Neural cell (in vitro differentiated cells): ENCODE data around the gene NCAM1. TPM values are rescaled to one million over a fixed set of nuclear protein-coding genes. Genes with fewer than 3 reads are reported as not detected.

Experiments
- H2AFZ ChIP-seq: fragments of 200-600, 300-800 bp; sonication (generic), shearing (Covaris generic); 2 replicates; pipeline ENCODE4 v1.6.0; 2014; ENCODE audit warnings: low read depth, mild to moderate bottlenecking, antibody characterized with exemption, low read length, moderate library complexity
- H3F3A ChIP-seq: fragments of 200-600 bp; shearing (Covaris generic); 2 replicates; pipeline ENCODE4 v1.6.1; 2016; ENCODE audit warnings: mild to moderate bottlenecking, moderate library complexity, mixed read lengths, antibody characterized with exemption, low read length; ENCODE audit not compliant: insufficient read depth, poor library complexity, severe bottlenecking
- H3K27ac ChIP-seq: fragments of 200-600, 300-800 bp; sonication (generic), shearing (Covaris generic); 2 replicates; pipeline ENCODE4 v1.5.1; 2014; ENCODE audit warnings: mild to moderate bottlenecking, low read length, moderate library complexity
- H3K27me3 ChIP-seq: fragments of 300-800, 200-600 bp; sonication (generic), shearing (Covaris generic); 2 replicates; pipeline ENCODE4 v1.6.0; 2014; ENCODE audit warnings: mild to moderate bottlenecking, low read depth, low read length, moderate library complexity; ENCODE audit not compliant: insufficient read depth
- H3K36me3 ChIP-seq: fragments of 300-800, 200-600 bp; sonication (generic), shearing (Covaris generic); 2 replicates; pipeline ENCODE4 v1.5.1; 2014; ENCODE audit warnings: mild to moderate bottlenecking, antibody characterized with exemption, low read length, moderate library complexity; ENCODE audit not compliant: insufficient read depth
- H3K4me2 ChIP-seq: fragments of 300-800, 200-600 bp; sonication (generic), shearing (Covaris generic); 2 replicates; pipeline ENCODE4 v1.6.0; 2014; ENCODE audit warnings: mild to moderate bottlenecking, low read length
- H3K4me3 ChIP-seq: fragments of 300-800, 200-600 bp; sonication (generic), shearing (Covaris generic); 2 replicates; pipeline ENCODE4 v1.5.1; 2014; ENCODE audit warnings: mild to moderate bottlenecking, low read length, moderate library complexity
- H3K79me2 ChIP-seq: fragments of 200-600 bp; shearing (Covaris generic); replicated peaks from 2 replicates; pipeline ENCODE4 v1.6.0; 2014; ENCODE audit warnings: mild to moderate bottlenecking, low read length, moderate library complexity; ENCODE audit not compliant: insufficient read depth
- H3K9ac ChIP-seq: fragments of 300-800, 200-600 bp; sonication (generic), shearing (Covaris generic); 2 replicates; pipeline ENCODE4 v1.6.1; 2016; ENCODE audit warnings: mild to moderate bottlenecking, low read length, mixed read lengths
- H3K9me2 ChIP-seq: fragments of 200-600 bp; shearing (Covaris generic); 2 replicates; pipeline ENCODE4 v1.6.1; 2016; ENCODE audit warnings: mild to moderate bottlenecking, low read length, mixed read lengths; ENCODE audit not compliant: insufficient read depth
- H3K9me3 ChIP-seq: fragments of 200-600, 300-800 bp; sonication (generic), shearing (Covaris generic); 2 replicates; pipeline ENCODE4 v1.6.1; 2016; ENCODE audit warnings: mild to moderate bottlenecking, mixed run types, low read length, moderate library complexity, mixed read lengths
- H4K20me1 ChIP-seq: fragments of 200-600 bp; shearing (Covaris generic); 2 replicates; pipeline ENCODE4 v1.6.1; 2016; ENCODE audit warnings: mild to moderate bottlenecking, mixed run types; ENCODE audit not compliant: insufficient read depth
- EP300 ChIP-seq: fragments of 450-650 bp; conservative IDR thresholded peaks from 2 replicates; pipeline ENCODE4 v1.6.1; 2014; ENCODE audit warnings: antibody characterized with exemption, mild to moderate bottlenecking, moderate library complexity; ENCODE audit not compliant: poor library complexity, severe bottlenecking
- EZH2 ChIP-seq: fragments of 200-600, 300-800 bp; shearing (Covaris generic), sonication (generic); IDR thresholded peaks from 2 replicates; pipeline ENCODE4 v1.6.1; 2014; ENCODE audit warnings: antibody characterized with exemption, low read length, borderline replicate concordance, mild to moderate bottlenecking; ENCODE audit not compliant: insufficient read depth, poor library complexity, severe bottlenecking
- MXI1 ChIP-seq: fragments of 450-650 bp; conservative IDR thresholded peaks from 2 replicates; pipeline ENCODE4 v1.6.1; 2014; ENCODE audit warnings: antibody characterized with exemption, mild to moderate bottlenecking; ENCODE audit not compliant: poor library complexity, severe bottlenecking
- POLR2AphosphoS5 ChIP-seq: IDR thresholded peaks from 2 replicates; pipeline ENCODE4 v1.6.1; 2012
- RAD21 ChIP-seq: fragments of 450-650 bp; conservative IDR thresholded peaks from 2 replicates; pipeline ENCODE4 v1.6.1; 2014; ENCODE audit warnings: antibody characterized with exemption, mild to moderate bottlenecking, moderate library complexity
- SMC3 ChIP-seq: fragments of 450-650 bp; conservative IDR thresholded peaks from 2 replicates; pipeline ENCODE4 v1.6.1; 2014; ENCODE audit warnings: antibody characterized with exemption, mild to moderate bottlenecking, moderate library complexity; ENCODE audit not compliant: poor library complexity
- TAF1 ChIP-seq: IDR thresholded peaks from 2 replicates; pipeline ENCODE4 v1.6.1; 2012; ENCODE audit warnings: low read depth
- polyA plus RNA-seq: library from polyadenylated mRNA; depleted of rRNA; stranded (reverse); fragments of >200 nt; gene quantifications from 2 replicates; pipeline ENCODE4 v1.2.3, GENCODE V29; 2014
- TF ChIP-seq, protein P1 (sequence below): fragments of 450-650 bp; IDR thresholded peaks from 2 replicates; pipeline ENCODE4 v1.5.1; 2014; ENCODE audit warnings: antibody characterized with exemption, mild to moderate bottlenecking, moderate library complexity; ENCODE audit not compliant: poor library complexity, severe bottlenecking
- TF ChIP-seq, protein P2 (sequence below): IDR thresholded peaks from 2 replicates; pipeline ENCODE4 v1.6.1; 2012; ENCODE audit warnings: borderline replicate concordance

Gene NCAM1
- polyA plus RNA-seq, 1 donor from 2014 or later, result 120 TPM

DNA sequence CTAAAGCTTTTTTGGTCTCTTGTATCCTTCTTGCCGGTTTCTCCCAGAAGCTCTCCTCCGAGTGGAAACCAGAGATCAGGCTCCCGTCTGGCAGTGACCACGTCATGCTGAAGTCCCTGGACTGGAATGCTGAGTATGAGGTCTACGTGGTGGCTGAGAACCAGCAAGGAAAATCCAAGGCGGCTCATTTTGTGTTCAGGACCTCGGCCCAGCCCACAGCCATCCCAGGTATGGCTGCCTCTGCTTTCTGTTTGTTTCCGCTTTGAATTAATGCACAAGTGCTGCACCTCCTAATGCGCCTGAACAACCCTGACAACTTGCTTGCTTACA, 298.8 kb downstream of the NCAM1 start:
- TF ChIP-seq EZH2, result no peak
- TF ChIP-seq, protein P1, sequence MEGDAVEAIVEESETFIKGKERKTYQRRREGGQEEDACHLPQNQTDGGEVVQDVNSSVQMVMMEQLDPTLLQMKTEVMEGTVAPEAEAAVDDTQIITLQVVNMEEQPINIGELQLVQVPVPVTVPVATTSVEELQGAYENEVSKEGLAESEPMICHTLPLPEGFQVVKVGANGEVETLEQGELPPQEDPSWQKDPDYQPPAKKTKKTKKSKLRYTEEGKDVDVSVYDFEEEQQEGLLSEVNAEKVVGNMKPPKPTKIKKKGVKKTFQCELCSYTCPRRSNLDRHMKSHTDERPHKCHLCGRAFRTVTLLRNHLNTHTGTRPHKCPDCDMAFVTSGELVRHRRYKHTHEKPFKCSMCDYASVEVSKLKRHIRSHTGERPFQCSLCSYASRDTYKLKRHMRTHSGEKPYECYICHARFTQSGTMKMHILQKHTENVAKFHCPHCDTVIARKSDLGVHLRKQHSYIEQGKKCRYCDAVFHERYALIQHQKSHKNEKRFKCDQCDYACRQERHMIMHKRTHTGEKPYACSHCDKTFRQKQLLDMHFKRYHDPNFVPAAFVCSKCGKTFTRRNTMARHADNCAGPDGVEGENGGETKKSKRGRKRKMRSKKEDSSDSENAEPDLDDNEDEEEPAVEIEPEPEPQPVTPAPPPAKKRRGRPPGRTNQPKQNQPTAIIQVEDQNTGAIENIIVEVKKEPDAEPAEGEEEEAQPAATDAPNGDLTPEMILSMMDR, result no peak
- H3K4me3 ChIP-seq, result no peak overlapping the region
- no peak overlapping the region for H3K27ac ChIP-seq
- no peaks in the 10 kb centered on the region for H3K27me3 ChIP-seq
- H2AFZ ChIP-seq, result no peak overlapping the region
- H3K9ac ChIP-seq, result no peak overlapping the region
- peaks cover 35% of the 10 kb centered on the region for H3K36me3 ChIP-seq
- no peaks in the 10 kb centered on the region for H3F3A ChIP-seq
- H3K4me2 ChIP-seq, result no peak overlapping the region
- H3K79me2 ChIP-seq, result no peaks in the 10 kb centered on the region
- no peaks in the 10 kb centered on the region for H4K20me1 ChIP-seq
- no peaks in the 10 kb centered on the region for H3K9me2 ChIP-seq
- no peaks in the 10 kb centered on the region for H3K9me3 ChIP-seq

DNA sequence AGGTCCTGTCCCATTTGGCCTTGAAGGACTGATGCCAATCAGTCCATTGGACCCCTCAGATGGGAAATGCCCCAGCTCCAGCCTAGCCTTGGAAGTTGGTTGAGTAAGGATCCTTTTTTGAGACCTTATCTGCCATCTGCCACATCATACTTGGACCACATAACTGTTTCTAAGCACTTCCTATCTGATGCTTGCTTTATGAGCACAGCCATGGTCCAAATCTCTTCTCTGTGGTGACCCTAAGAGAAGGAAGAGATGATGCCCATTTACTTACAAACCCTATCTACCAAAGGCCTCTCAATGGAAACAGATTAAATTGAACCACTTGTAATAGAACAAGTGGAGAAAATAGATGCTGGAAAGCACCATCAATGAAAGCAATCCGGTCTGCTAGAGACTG, 299.3 kb downstream of the NCAM1 start:
- Histone ChIP-seq H3K9me3 (no peaks in the 10 kb centered on the region), H3K4me2 (no peak overlapping the region), H3F3A (no peaks in the 10 kb centered on the region), H3K79me2 (no peaks in the 10 kb centered on the region), H3K27me3 (no peaks in the 10 kb centered on the region), H3K36me3 (peaks cover 30% of the 10 kb centered on the region), H4K20me1 (no peaks in the 10 kb centered on the region), H3K9ac (no peak overlapping the region), H3K27ac (no peak overlapping the region), H3K9me2 (no peaks in the 10 kb centered on the region), H2AFZ (no peak overlapping the region), H3K4me3 (no peak overlapping the region)
- TF ChIP-seq RAD21, result no peak
- no peak for TF ChIP-seq MXI1
- no peak for TF ChIP-seq TAF1
- TF ChIP-seq EZH2, result no peak
- TF ChIP-seq, protein P2, sequence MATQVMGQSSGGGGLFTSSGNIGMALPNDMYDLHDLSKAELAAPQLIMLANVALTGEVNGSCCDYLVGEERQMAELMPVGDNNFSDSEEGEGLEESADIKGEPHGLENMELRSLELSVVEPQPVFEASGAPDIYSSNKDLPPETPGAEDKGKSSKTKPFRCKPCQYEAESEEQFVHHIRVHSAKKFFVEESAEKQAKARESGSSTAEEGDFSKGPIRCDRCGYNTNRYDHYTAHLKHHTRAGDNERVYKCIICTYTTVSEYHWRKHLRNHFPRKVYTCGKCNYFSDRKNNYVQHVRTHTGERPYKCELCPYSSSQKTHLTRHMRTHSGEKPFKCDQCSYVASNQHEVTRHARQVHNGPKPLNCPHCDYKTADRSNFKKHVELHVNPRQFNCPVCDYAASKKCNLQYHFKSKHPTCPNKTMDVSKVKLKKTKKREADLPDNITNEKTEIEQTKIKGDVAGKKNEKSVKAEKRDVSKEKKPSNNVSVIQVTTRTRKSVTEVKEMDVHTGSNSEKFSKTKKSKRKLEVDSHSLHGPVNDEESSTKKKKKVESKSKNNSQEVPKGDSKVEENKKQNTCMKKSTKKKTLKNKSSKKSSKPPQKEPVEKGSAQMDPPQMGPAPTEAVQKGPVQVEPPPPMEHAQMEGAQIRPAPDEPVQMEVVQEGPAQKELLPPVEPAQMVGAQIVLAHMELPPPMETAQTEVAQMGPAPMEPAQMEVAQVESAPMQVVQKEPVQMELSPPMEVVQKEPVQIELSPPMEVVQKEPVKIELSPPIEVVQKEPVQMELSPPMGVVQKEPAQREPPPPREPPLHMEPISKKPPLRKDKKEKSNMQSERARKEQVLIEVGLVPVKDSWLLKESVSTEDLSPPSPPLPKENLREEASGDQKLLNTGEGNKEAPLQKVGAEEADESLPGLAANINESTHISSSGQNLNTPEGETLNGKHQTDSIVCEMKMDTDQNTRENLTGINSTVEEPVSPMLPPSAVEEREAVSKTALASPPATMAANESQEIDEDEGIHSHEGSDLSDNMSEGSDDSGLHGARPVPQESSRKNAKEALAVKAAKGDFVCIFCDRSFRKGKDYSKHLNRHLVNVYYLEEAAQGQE, result no peak
- no peak for TF ChIP-seq EP300
- TF ChIP-seq SMC3, result no peak
- TF ChIP-seq, protein P1, result no peak
- TF ChIP-seq POLR2AphosphoS5, result no peak
